Ascending aorta (tissue), 2 donors: ENCODE measurements around the gene KLHL30. TPM values are rescaled to one million over a fixed set of nuclear protein-coding genes. Genes with fewer than 3 reads are reported as not detected.

Source experiments
- DNase-seq, 2 donors: peaks; one replicate each; pipeline ENCODE4 v3.0.0-alpha.2; 2019; ENCODE audit warnings: low spot score in 2 of 2
- H3K27ac ChIP-seq, 2 donors: fragments of 200-600 bp; sonication (generic); one replicate each; pipeline ENCODE4 v1.5.1; 2016 to 2017; ENCODE audit warnings: mild to moderate bottlenecking in 1 of 2
- H3K27me3 ChIP-seq: fragments of 200-600 bp; sonication (generic); one replicate; pipeline ENCODE4 v1.5.1; 2017
- H3K36me3 ChIP-seq, 2 donors: fragments of 200-600 bp; sonication (generic); one replicate each; pipeline ENCODE4 v1.5.1; 2016
- H3K4me1 ChIP-seq, 2 donors: fragments of 200-600 bp; sonication (generic); one replicate each; pipeline ENCODE4 v1.5.1; 2016 to 2017; ENCODE audit warnings: mild to moderate bottlenecking in 1 of 2
- H3K4me3 ChIP-seq, 2 donors: fragments of 200-600 bp; sonication (generic); one replicate each; pipeline ENCODE4 v1.5.1; 2016 to 2017; ENCODE audit warnings: mild to moderate bottlenecking in 1 of 2
- H3K9me3 ChIP-seq, 2 donors: fragments of 200-600 bp; sonication (generic); one replicate each; pipeline ENCODE4 v1.5.1; 2016
- CTCF ChIP-seq, 3 experiments: fragments of 200-600 bp in 2 of 3; fragments of 450-650 bp in 1 of 3; sonication (generic) in 2 of 3; IDR thresholded peaks; one replicate each; pipeline ENCODE4 v1.5.1; 2016 to 2019; ENCODE audit warnings: antibody characterized with exemption in 3 of 3, mild to moderate bottlenecking in 1 of 3, moderate library complexity in 1 of 3
- intact Hi-C: fragments of 100-400 bp; cut with DNase I; formaldehyde crosslinking; loops from one replicate; pipeline ENCODE4 v1.15.1; 2023
- total RNA-seq: library from RNA; depleted of rRNA; stranded (reverse); fragments of >200 nt; gene quantifications from one replicate; pipeline ENCODE4 v1.1.0, GENCODE V29; 2016

The KLHL30 gene
- total RNA-seq, 1 donor from 2014 or later: 28.2 TPM

GRCh38 chr2:238146884-238147544 lies 8.5 kb downstream of the KLHL30 start:
- intact Hi-C loops: loop anchor here (10.0 kb wide), 1 partner anchor 292 kb away; the partner anchor contains the start of gene RAMP1
- Histone ChIP-seq H3K27ac (no peak overlapping the region), H3K4me1 (peaks cover 8 to 19% of the 10 kb centered on the region in 2 donors), H3K36me3 (peaks cover 14 to 18% of the 10 kb centered on the region in 2 donors), H3K9me3 (no peaks in the 10 kb centered on the region), H3K4me3 (no peak overlapping the region), H3K27me3 (no peaks in the 10 kb centered on the region)
- TF ChIP-seq CTCF (IDR thresholded peaks at IDR 0.05): no peak
- DNase-seq: no peak

- Histone ChIP-seq H3K4me1 (peaks cover 0 to 2% of the 10 kb centered on the region in 2 donors), H3K4me3 (no peak overlapping the region), H3K27me3 (no peaks in the 10 kb centered on the region), H3K36me3 (peaks cover 12 to 14% of the 10 kb centered on the region in 2 donors), H3K27ac (no peak overlapping the region), H3K9me3 (no peaks in the 10 kb centered on the region)
- intact Hi-C loops: loop anchor here (10.0 kb wide), 1 partner anchor 294 kb away; the partner anchor contains the start of gene RAMP1
- DNase-seq: no peak
- TF ChIP-seq CTCF (IDR thresholded peaks at IDR 0.05): no peak
These were observed 10.5 kb downstream of the KLHL30 start for GRCh38 chr2:238148981-238149380.

GRCh38 chr2:238149841-238150572 lies 11.5 kb downstream of the KLHL30 start:
- no peak overlapping the region for H3K27ac ChIP-seq
- H3K4me1 ChIP-seq: no peaks in the 10 kb centered on the region
- TF ChIP-seq CTCF (IDR thresholded peaks at IDR 0.05): no peak
- intact Hi-C loops: loop anchor here (10.0 kb wide), 1 partner anchor 295 kb away; the partner anchor contains the start of gene RAMP1
- no peak overlapping the region for H3K4me3 ChIP-seq
- peaks cover 12 to 14% of the 10 kb centered on the region in 2 donors for H3K36me3 ChIP-seq
- DNase-seq: no peak
- H3K27me3 ChIP-seq: no peaks in the 10 kb centered on the region
- no peaks in the 10 kb centered on the region for H3K9me3 ChIP-seq

- no peak for TF ChIP-seq CTCF (IDR thresholded peaks at IDR 0.05)
- Histone ChIP-seq H3K27me3 (no peaks in the 10 kb centered on the region), H3K4me3 (no peak overlapping the region), H3K4me1 (no peaks in the 10 kb centered on the region), H3K9me3 (no peaks in the 10 kb centered on the region), H3K36me3 (peaks cover 12 to 14% of the 10 kb centered on the region in 2 donors), H3K27ac (no peak overlapping the region)
- intact Hi-C loops: no loop called here
- no peak for DNase-seq
These were observed 12.2 kb downstream of the KLHL30 start for GRCh38 chr2:238150686-238151085.

GRCh38 chr2:238151205-238151604 lies 12.7 kb downstream of the KLHL30 start:
- Histone ChIP-seq H3K27me3 (no peaks in the 10 kb centered on the region), H3K4me1 (no peaks in the 10 kb centered on the region), H3K36me3 (peaks cover 11 to 12% of the 10 kb centered on the region in 2 donors), H3K9me3 (no peaks in the 10 kb centered on the region), H3K27ac (no peak overlapping the region), H3K4me3 (no peak overlapping the region)
- intact Hi-C loops: no loop called here
- TF ChIP-seq CTCF (IDR thresholded peaks at IDR 0.05): no peak
- DNase-seq: no peak
